Body of pancreas (tissue), 4 donors: ENCODE measurements around the gene RAB9A. TPM values are rescaled to one million over a fixed set of nuclear protein-coding genes. Genes with fewer than 3 reads are reported as not detected.
"Not testable (repeated sequence)": the region's sequence is repeated elsewhere in the genome, so short reads cannot be mapped to it uniquely, and the experiment has no call there.

Experiments used
- ATAC-seq: fragments of 150-250 bp; one replicate; pipeline ENCODE4 v1.9.1; 2016
- DNase-seq, 4 donors: peaks; one replicate each; pipeline ENCODE4 v3.0.0-alpha.2; 2019
- H3K27ac ChIP-seq, 4 donors: fragments of 200-600 bp; sonication (generic); 1 replicate in 3 of 4; 2 replicates in 1 of 4; pipeline versions ENCODE4 v1.5.1 to v1.6.1; 2016 to 2019; ENCODE audit warnings: mild to moderate bottlenecking in 1 of 4, mixed read lengths in 1 of 4, moderate library complexity in 1 of 4
- H3K27me3 ChIP-seq, 2 donors: fragments of 200-600 bp; sonication (generic); one replicate each; pipeline ENCODE4 v1.6.0; 2016; ENCODE audit warnings: mild to moderate bottlenecking in 1 of 2
- H3K36me3 ChIP-seq, 2 donors: fragments of 200-600 bp; sonication (generic); replicated peaks in 1 of 2; 2 replicates each; pipeline ENCODE4 v1.5.1; 2016; ENCODE audit warnings: low read depth in 2 of 2; ENCODE audit not compliant: insufficient read depth in 1 of 2
- H3K4me1 ChIP-seq: fragments of 200-600 bp; sonication (generic); one replicate; pipeline ENCODE4 v1.6.0; 2016
- H3K4me3 ChIP-seq, 2 donors: fragments of 200-600 bp; sonication (generic); 1 replicate in 1 of 2; 2 replicates in 1 of 2; pipeline ENCODE4 v1.5.1; 2016 to 2019
- H3K9me3 ChIP-seq, 3 donors: fragments of 200-600 bp; sonication (generic); 1 replicate in 2 of 3; 2 replicates in 1 of 3; pipeline ENCODE4 v1.5.1; 2016
- CTCF ChIP-seq, 7 experiments: fragments of 450-650 bp in 4 of 7; fragments of 200-600 bp in 3 of 7; sonication (generic) in 3 of 7; IDR thresholded peaks; one replicate each; pipeline ENCODE4 v1.5.1; 2016 to 2019; ENCODE audit warnings: antibody characterized with exemption in 7 of 7
- POLR2A ChIP-seq, 3 donors: fragments of 450-650 bp; IDR thresholded peaks; one replicate each; pipeline ENCODE4 v1.6.1; 2016; ENCODE audit warnings: antibody characterized with exemption in 3 of 3, mild to moderate bottlenecking in 2 of 3
- WGBS, 2 donors: methylation state at CpG; one replicate each; pipeline ENCODE4 v1.1.5; 2017; 5-methylcytosine and 5-hydroxymethylcytosine counted together
- intact Hi-C: fragments of 100-400 bp; cut with DNase I; formaldehyde crosslinking; loops from one replicate; pipeline ENCODE4 v1.15.1; 2023
- total RNA-seq, 2 donors: library from RNA; depleted of rRNA; stranded (reverse); fragments of >200 nt; gene quantifications; one replicate each; pipeline ENCODE4 v1.1.0, GENCODE V29; 2016

Gene RAB9A
- total RNA-seq, 2 donors from 2014 or later, result 14.3 to 15.5 TPM

- H3K4me1 ChIP-seq, result peaks cover 19% of the 10 kb centered on the region
- peak in 2 of 4 donors; percentile 29 to 62 for DNase-seq
- no peak overlapping the region for H3K4me3 ChIP-seq
- H3K36me3 ChIP-seq, result no peaks in the 10 kb centered on the region
- peak overlapping the region; percentile 16 to 74 (median 64) for H3K27ac ChIP-seq
- H3K9me3 ChIP-seq, result no peaks in the 10 kb centered on the region
- ATAC-seq, result peak; percentile 88
- intact Hi-C loops, result no loop called here
- no peaks in the 10 kb centered on the region for H3K27me3 ChIP-seq
- TF ChIP-seq CTCF (IDR thresholded peaks at IDR 0.05) (no peak), POLR2A (IDR thresholded peaks at IDR 0.05) (no peak)
- WGBS, 2 donors, result 17 to 25% methylated on average over 7 of the region's 7 CpGs
These were observed 33.0 kb downstream of the RAB9A start for GRCh38 chrX:13721819-13722519.

GRCh38 chrX:13724878-13725277 lies 36.0 kb downstream of the RAB9A start:
- peaks cover 19% of the 10 kb centered on the region for H3K4me1 ChIP-seq
- intact Hi-C loops, H3K9me3 ChIP-seq, H3K4me3 ChIP-seq, H3K27me3 ChIP-seq, H3K36me3 ChIP-seq, ATAC-seq, H3K27ac ChIP-seq: not testable (repeated sequence)
- 73% methylated on average over 8 of the region's 9 CpGs; no CpG with 5 or more reads in 1 of the 2 donors for WGBS, 2 donors
- DNase-seq, result peak in 2 of 4 donors; percentile 8 to 31

GRCh38 chrX:13726583-13726982 lies 37.7 kb downstream of the RAB9A start:
- 90 to 91% methylated on average over 2 of the region's 2 CpGs for WGBS, 2 donors
- intact Hi-C loops, DNase-seq: not testable (repeated sequence)

GRCh38 chrX:13730523-13730922 lies 41.6 kb downstream of the RAB9A start:
- 93 to 100% methylated on average over 1 of the region's 1 CpG for WGBS, 2 donors
- intact Hi-C loops, H3K27me3 ChIP-seq, DNase-seq, H3K9me3 ChIP-seq, H3K36me3 ChIP-seq, H3K4me3 ChIP-seq, ATAC-seq: not testable (repeated sequence)
- H3K27ac ChIP-seq, result peak overlapping the region in 3 of 4 donors; percentile 72 to 97 (median 95)
- H3K4me1 ChIP-seq, result peaks cover 25% of the 10 kb centered on the region

More at GRCh38 chrX:13726583-13726982, 37.7 kb downstream of the RAB9A start:
- not testable (repeated sequence) for H3K4me3 ChIP-seq, H3K36me3 ChIP-seq, ATAC-seq, H3K9me3 ChIP-seq, H3K27ac ChIP-seq, H3K27me3 ChIP-seq
- peaks cover 17% of the 10 kb centered on the region for H3K4me1 ChIP-seq

- no peaks in the 10 kb centered on the region for H3K27me3 ChIP-seq
- no peaks in the 10 kb centered on the region for H3K9me3 ChIP-seq
- no peaks in the 10 kb centered on the region for H3K36me3 ChIP-seq
- peak in 2 of 4 donors; percentile 21 to 23 for DNase-seq
- H3K4me1 ChIP-seq, result peaks cover 33% of the 10 kb centered on the region
- TF ChIP-seq CTCF (IDR thresholded peaks at IDR 0.05), result no peak
- TF ChIP-seq POLR2A (IDR thresholded peaks at IDR 0.05), result peak in 2 of 3 donors; percentile 13 to 30
- intact Hi-C loops, result no loop called here
- WGBS, 2 donors, result 21 to 45% methylated on average over 7 of the region's 7 CpGs
- peak overlapping the region; percentile 3 to 97 (median 84) for H3K27ac ChIP-seq
- peak; percentile 23 for ATAC-seq
- no peak overlapping the region for H3K4me3 ChIP-seq
These were observed 43.5 kb downstream of the RAB9A start for GRCh38 chrX:13732246-13733067.

- ATAC-seq (no peak), DNase-seq (no peak)
- intact Hi-C loops, result no loop called here
- peaks cover 33% of the 10 kb centered on the region for H3K4me1 ChIP-seq
- H3K27me3 ChIP-seq, result no peaks in the 10 kb centered on the region
- WGBS, 2 donors, result 16 to 20% methylated on average over 4 of the region's 4 CpGs
- peak overlapping the region in 1 of 2 donors; percentile 43 for H3K4me3 ChIP-seq
- H3K9me3 ChIP-seq, result no peaks in the 10 kb centered on the region
- no peak for TF ChIP-seq POLR2A (IDR thresholded peaks at IDR 0.05)
- TF ChIP-seq CTCF (IDR thresholded peaks at IDR 0.05), result no peak
- H3K36me3 ChIP-seq, result no peaks in the 10 kb centered on the region
- peak overlapping the region in 3 of 4 donors; percentile 89 to 97 (median 95) for H3K27ac ChIP-seq
These were observed 44.6 kb downstream of the RAB9A start for GRCh38 chrX:13733506-13733905.
